Eye (tissue), 1 donor: ENCODE data around the gene PDPN.

ENCODE experiments used
- DNase-seq: peaks from one replicate; pipeline ENCODE4 v3.0.0-alpha.2; 2015

Gene PDPN

GRCh38 chr1:13581446-13581845 is 2.2 kb upstream of the PDPN start:
- DNase-seq: no peak

GRCh38 chr1:13582713-13583443 is 754 bp upstream of the PDPN start:
- DNase-seq: peak; percentile 27

- peak; percentile 84 for DNase-seq
These were observed 547 bp downstream of the PDPN start for GRCh38 chr1:13583966-13584791.

- DNase-seq: peak; percentile 29
These were observed 1.4 kb downstream of the PDPN start for GRCh38 chr1:13584876-13585611.

DNA sequence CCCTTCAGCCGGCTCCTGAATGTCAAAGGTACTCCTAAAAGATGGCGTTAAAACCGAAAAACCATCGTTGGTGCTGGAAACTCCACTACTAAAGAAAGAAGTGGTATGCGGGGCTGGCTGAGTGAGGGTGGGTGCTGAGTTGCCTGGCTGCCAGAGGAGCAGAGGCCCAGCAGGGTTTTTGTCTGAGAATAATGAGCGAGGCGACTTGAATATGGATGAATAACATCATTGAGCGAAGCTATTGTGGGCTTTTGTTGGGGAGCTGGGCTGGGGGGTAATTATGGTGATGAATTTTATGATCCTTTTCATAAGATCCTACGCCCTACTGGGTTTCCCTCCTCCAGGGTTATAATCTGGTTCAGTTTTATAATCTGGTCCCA is 2.0 kb downstream of the PDPN start:
- peak; percentile 85 for DNase-seq

GRCh38 chr1:13586001-13586400 is 2.4 kb downstream of the PDPN start:
- no peak for DNase-seq

DNA sequence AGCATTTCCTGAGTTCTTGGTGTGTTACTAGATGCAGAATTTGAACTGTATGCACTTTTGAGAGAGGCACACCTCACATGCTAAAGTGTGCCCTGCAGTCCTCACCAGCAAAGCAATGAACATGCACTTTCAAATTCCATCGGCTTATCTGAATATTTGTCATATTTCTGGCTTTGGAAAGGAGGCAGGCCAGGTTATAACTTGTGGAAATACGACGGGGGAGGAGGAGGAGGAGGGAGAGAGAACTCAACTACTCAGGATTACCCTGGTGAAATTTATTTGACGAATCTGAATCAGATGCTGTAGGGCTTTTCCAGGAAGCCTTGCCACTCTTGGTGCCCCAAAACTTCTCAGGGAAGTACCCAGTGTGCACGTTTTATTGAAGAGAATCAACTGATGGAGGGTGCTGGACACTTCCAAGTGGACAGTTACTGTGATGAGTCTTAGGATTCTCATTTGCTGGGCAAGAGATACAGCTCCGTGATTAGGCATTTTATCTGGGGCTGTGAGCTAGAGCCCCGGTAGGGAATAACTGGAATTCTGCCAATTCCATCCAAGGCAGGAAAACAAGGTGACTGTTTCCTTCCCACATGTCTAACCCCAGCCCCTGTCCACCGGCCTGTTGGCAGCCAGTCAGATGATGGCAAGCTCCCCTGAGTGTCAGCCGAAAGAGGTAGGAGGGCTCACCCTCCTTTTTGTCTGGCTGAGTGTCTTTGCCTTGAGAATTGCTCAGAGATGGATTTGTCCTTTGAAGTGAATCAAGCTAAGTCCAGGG is 3.8 kb downstream of the PDPN start:
- peak; percentile 59 for DNase-seq

GRCh38 chr1:13588946-13589796 is 5.5 kb downstream of the PDPN start:
- DNase-seq: no peak

DNA sequence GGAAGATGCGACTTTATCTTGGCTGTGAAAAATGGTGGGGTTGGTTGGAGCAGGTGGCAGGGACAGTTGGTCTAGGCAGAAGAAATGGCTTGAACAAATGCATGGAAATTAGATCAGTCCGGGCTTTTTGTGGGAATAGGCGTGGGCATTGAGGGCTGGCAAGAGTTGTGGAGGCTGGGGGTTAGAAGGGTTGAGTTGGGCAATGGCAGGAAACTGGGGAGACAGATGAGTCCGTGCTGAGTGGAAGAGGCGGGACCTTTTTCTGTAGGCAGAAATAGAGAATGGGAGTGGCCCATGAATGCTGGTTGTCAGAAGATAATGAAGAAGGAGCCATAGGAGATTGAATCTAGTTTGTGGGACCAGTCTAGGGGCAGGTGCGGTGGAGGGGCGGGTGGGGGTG is 6.9 kb downstream of the PDPN start:
- no peak for DNase-seq

DNA sequence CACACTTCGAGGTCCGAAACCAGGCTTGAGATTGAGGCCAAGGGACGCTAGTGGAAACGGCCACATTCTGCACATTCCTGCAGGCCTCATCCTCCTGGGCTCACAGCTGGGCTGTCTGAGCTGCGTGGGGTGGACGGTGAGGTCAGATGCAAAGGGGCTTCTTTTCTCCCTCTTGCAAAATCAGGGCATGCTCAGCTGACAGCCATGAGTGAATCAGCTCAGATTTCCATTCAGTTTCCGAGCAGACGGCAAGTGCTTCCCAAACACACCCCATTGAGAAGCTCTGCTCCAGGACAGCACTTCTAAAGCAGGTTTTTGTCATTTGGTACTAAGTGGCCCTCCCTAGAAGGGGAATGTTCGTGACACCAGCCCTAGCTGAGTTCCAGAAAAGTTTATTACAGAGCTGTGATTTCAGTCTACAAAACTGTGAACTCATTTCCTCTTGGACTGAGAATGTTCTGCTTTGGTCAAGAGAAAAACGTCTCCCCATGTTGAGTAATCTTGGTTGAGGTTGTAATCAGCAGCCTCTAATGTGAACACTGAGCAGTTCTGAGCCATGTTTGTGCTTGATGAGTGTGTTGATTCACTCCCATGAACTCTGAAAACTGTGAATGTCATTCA is 10.0 kb downstream of the PDPN start:
- peak; percentile 73 for DNase-seq

GRCh38 chr1:13595411-13595810 is 11.8 kb downstream of the PDPN start:
- peak; percentile 48 for DNase-seq

- no peak for DNase-seq
These were observed 13.5 kb downstream of the PDPN start for GRCh38 chr1:13597166-13597565.

DNA sequence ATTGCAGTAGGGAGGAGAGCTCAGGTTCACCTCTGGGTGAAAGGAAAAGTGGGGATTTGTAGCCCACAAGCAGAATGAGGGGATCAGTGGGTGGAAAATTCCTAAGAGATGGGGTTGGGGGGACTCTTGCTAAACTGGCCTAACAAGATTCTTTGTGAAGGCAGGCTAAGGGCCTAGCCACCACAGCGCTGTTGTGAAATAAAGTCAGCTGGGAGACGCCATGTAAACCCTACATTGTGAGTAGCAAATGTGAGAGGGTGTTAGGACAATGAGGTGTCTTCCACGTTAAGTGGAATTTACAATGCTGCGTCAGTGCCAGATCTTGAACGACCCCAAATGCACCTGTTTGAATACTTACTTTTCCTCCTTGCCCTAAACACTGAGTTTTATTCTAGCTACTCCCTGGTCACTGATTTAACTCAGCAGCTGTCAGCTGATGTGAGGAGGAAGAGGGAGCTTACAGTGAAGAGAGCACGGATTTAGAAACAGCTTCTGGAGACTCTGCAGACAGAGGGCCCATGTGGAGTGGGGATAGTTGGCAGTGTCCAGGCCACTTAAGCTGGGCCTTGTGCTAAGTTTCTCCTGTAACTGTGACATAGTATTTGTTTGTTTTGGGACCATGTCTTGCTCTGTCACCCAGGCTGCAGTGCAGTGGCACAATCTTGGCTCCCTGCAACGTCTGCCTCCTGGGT is 17.3 kb downstream of the PDPN start:
- peak; percentile 34 for DNase-seq

DNA sequence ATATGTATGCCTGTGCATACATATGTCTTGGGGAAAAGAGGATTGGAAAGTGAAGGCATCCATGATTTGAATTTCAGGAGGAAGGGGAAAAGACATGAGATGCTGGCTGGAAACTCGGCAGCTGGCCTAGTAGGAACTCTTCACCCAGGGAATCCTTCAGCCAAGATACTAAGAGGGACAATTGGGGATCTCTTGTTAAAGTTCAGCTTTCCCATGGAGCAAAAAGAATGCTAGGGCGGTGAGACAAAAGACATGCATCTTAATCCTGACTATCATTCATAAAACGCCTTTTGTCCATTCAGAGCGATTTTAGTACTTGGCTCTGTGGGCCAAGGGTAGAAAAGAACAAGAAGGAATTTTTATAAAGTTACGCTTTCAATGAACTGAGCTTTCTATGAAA is 20.5 kb downstream of the PDPN start:
- no peak for DNase-seq

DNA sequence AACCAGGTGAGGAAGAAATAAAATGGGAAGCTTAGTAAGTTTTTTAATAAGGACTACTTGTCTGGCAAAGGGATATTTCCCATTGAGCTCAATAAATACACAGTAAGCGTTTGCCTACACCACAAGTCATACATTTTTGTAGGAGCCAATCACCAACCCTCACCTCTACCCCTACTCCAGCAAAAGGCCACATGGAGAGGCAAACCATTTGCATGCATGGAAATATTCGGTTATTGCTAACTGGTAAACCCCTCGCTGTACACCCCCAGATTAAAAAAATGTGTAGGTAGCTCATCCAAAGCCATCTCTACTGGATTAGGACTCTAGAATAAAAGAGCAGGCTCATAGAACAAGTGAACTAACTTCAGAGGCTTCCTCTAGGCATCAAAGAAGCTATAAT is 21.1 kb downstream of the PDPN start:
- no peak for DNase-seq

GRCh38 chr1:13605159-13605558 is 21.5 kb downstream of the PDPN start:
- DNase-seq: no peak

GRCh38 chr1:13607002-13607401 is 23.4 kb downstream of the PDPN start:
- no peak for DNase-seq

DNA sequence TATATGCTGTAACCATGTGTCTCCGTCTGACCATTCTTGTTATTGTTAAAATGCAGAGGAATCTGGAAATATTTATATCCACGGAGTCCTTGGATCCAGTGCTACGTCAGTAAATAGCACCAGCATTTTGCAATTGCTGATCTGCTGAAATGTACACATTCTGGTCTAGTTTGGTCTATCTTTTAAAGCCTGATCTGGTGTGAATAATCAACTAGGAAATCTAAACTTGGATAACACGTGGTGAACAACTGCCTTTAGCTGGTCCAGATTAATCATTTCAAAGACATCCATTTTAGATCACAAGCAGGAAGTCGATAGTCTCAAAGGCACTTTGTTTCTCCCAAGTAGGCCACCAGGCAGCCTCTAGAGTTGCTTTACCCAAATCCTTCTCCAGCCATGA is 32.6 kb downstream of the PDPN start:
- DNase-seq: no peak

GRCh38 chr1:13617108-13617507 is 33.5 kb downstream of the PDPN start:
- DNase-seq: no peak

- DNase-seq: no peak
These were observed 34.1 kb downstream of the PDPN start for GRCh38 chr1:13617773-13618172.

GRCh38 chr1:13618483-13618882 is 34.9 kb downstream of the PDPN start:
- DNase-seq: no peak
